IMR-90 (cell line): ENCODE results near the gene RAB20. TPM values are rescaled to one million over a fixed set of nuclear protein-coding genes. Genes with fewer than 3 reads are reported as not detected.

ENCODE experiments used
- ATAC-seq: fragments of 200-7000 bp; cut with Tn5 transposase; 2 replicates; pipeline ENCODE4 v1.9.1; 2020; ENCODE audit warnings: low read depth, mild to moderate bottlenecking, moderate library complexity
- BruUV-seq: library from RNA; stranded (reverse); fragments of 400-500 nt; replicated peaks from 2 replicates; lab custom pipeline; 2021; lab: Mats Ljungman, UMichigan
- CTCF ChIA-PET: fragments of 300-600 bp; formaldehyde crosslinking; extraction: SDS; loops from one replicate; lab custom pipeline; 2021; ENCODE audit warnings: antibody characterized with exemption; lab: Yijun Ruan, JAX
- POLR2A ChIA-PET: fragments of 300-600 bp; sonication (Branson Sonifier 250); formaldehyde crosslinking; loops from one replicate; lab custom pipeline; 2022; ENCODE audit warnings: antibody characterized with exemption; ENCODE audit not compliant: unreplicated experiment; lab: Charles Lee
- DNase-seq: peaks from one replicate; pipeline ENCODE4 v3.0.0; 2013
- H2AFZ ChIP-seq: replicated peaks from 2 replicates; pipeline ENCODE3; 2013; ENCODE audit warnings: low read length, mild to moderate bottlenecking; ENCODE audit not compliant: poor library complexity
- H2AK5ac ChIP-seq: 2 replicates; pipeline ENCODE4 v1.6.1; 2013; ENCODE audit warnings: low read depth, low read length, inconsistent platforms
- H2AK9ac ChIP-seq: replicated peaks from 2 replicates; pipeline ENCODE3; 2013; ENCODE audit warnings: mild to moderate bottlenecking, low read depth, low read length, moderate library complexity; ENCODE audit not compliant: poor library complexity
- H2BK120ac ChIP-seq: 2 replicates; pipeline ENCODE4 v1.6.1; 2013; ENCODE audit warnings: low read depth, low read length, inconsistent platforms
- H2BK15ac ChIP-seq: 3 replicates; pipeline ENCODE4 v1.6.1; 2013; ENCODE audit warnings: low read depth, low read length, inconsistent platforms
- H2BK20ac ChIP-seq: 2 replicates; pipeline ENCODE4 v1.6.1; 2013; ENCODE audit warnings: low read depth, mild to moderate bottlenecking, inconsistent platforms, low read length, moderate library complexity
- H2BK5ac ChIP-seq: 2 replicates; pipeline ENCODE4 v1.6.1; 2013; ENCODE audit warnings: mild to moderate bottlenecking, low read depth, low read length, inconsistent platforms; ENCODE audit not compliant: poor library complexity, severe bottlenecking
- H3K14ac ChIP-seq: replicated peaks from 2 replicates; pipeline ENCODE4 v1.6.1; 2013; ENCODE audit warnings: low read depth, low read length, inconsistent platforms
- H3K18ac ChIP-seq: 2 replicates; pipeline ENCODE4 v1.6.1; 2013; ENCODE audit warnings: low read depth, low read length, control low read depth
- H3K23ac ChIP-seq: 2 replicates; pipeline ENCODE4 v1.6.1; 2013; ENCODE audit warnings: low read depth, low read length, inconsistent platforms
- H3K27ac ChIP-seq: 2 replicates; pipeline ENCODE4 v1.5.1; 2013; ENCODE audit warnings: mild to moderate bottlenecking, control low read depth, low read length; ENCODE audit not compliant: insufficient read depth
- H3K27me3 ChIP-seq: 2 replicates; pipeline ENCODE4 v1.6.1; 2013; ENCODE audit warnings: low read length; ENCODE audit not compliant: control insufficient read depth, insufficient read depth
- H3K36me3 ChIP-seq: 2 replicates; pipeline ENCODE4 v1.6.1; 2013; ENCODE audit warnings: low read length, mixed read lengths; ENCODE audit not compliant: control insufficient read depth, insufficient read depth
- H3K4ac ChIP-seq: 2 replicates; pipeline ENCODE4 v1.6.1; 2013; ENCODE audit warnings: low read depth, low read length, inconsistent platforms
- H3K4me1 ChIP-seq: 2 replicates; pipeline ENCODE4 v1.6.1; 2013; ENCODE audit warnings: low read length, mixed read lengths; ENCODE audit not compliant: control insufficient read depth, insufficient read depth
- H3K4me2 ChIP-seq: 2 replicates; pipeline ENCODE4 v1.6.1; 2013; ENCODE audit warnings: low read depth, mild to moderate bottlenecking, control low read depth, low read length, moderate library complexity
- H3K4me3 ChIP-seq: 2 replicates; pipeline ENCODE4 v1.5.1; 2013; ENCODE audit warnings: low read depth, mild to moderate bottlenecking, control low read depth, low read length, moderate library complexity; ENCODE audit not compliant: insufficient read depth
- H3K56ac ChIP-seq: 2 replicates; pipeline ENCODE4 v1.6.1; 2013; ENCODE audit warnings: low read length, inconsistent platforms; ENCODE audit not compliant: insufficient read depth; ENCODE audit errors: extremely low read depth
- H3K79me1 ChIP-seq, 2 experiments: 2 replicates each; pipeline ENCODE4 v1.6.1; 2013; ENCODE audit warnings: low read length in 2 of 2, inconsistent platforms in 1 of 2, low read depth in 1 of 2
- H3K9ac ChIP-seq: 2 replicates; pipeline ENCODE4 v1.6.1; 2013; ENCODE audit warnings: low read depth, low read length, control low read depth
- H3K9me1 ChIP-seq: 2 replicates; pipeline ENCODE4 v1.6.1; 2013; ENCODE audit warnings: low read length, inconsistent platforms; ENCODE audit not compliant: insufficient read depth
- H3K9me3 ChIP-seq: 2 replicates; pipeline ENCODE4 v1.6.1; 2013; ENCODE audit warnings: low read length; ENCODE audit not compliant: control insufficient read depth, insufficient read depth
- H4K20me1 ChIP-seq: 2 replicates; pipeline ENCODE4 v1.6.1; 2013; ENCODE audit warnings: low read length, inconsistent platforms; ENCODE audit not compliant: insufficient read depth
- H4K5ac ChIP-seq: 2 replicates; pipeline ENCODE4 v1.6.1; 2013; ENCODE audit warnings: mild to moderate bottlenecking, low read depth, low read length, control low read depth
- H4K8ac ChIP-seq, 2 experiments: 2 replicates each; pipeline ENCODE4 v1.6.1; 2013; ENCODE audit warnings: low read depth in 2 of 2, low read length in 2 of 2, control low read depth in 1 of 2, inconsistent platforms in 1 of 2
- H4K91ac ChIP-seq: 2 replicates; pipeline ENCODE4 v1.6.1; 2013; ENCODE audit warnings: low read depth, low read length, inconsistent platforms; ENCODE audit not compliant: insufficient read depth
- FOS ChIP-seq: fragments of 150-350 bp; IDR thresholded peaks from 2 replicates; pipeline ENCODE4 v1.6.1; 2016; ENCODE audit warnings: low read depth, low read length
- MAZ ChIP-seq: IDR thresholded peaks from 2 replicates; pipeline ENCODE4 v1.6.1; 2012; ENCODE audit warnings: low read depth, mild to moderate bottlenecking, low read length, improper control_type of control experiment, moderate library complexity, borderline replicate concordance
- MXI1 ChIP-seq: IDR thresholded peaks from 2 replicates; pipeline ENCODE4 v1.6.1; 2012; ENCODE audit warnings: low read depth, mild to moderate bottlenecking, low read length, moderate library complexity, borderline replicate concordance
- WGBS, 2 experiments: methylation state at CpG; one replicate each; pipeline versions ENCODE4 v1.1.5 to v1.1.7; 2013; ENCODE audit warnings: missing lambda C conversion rate in 2 of 2; ENCODE audit not compliant: insufficient read length in 1 of 2; ENCODE audit errors: extremely low coverage in 2 of 2; 5-methylcytosine and 5-hydroxymethylcytosine counted together
- dilution Hi-C: fragments of 300-500 bp; cut with HindIII; formaldehyde crosslinking; loops from one replicate; pipeline ENCODE4 v1.14.3; 2018; ENCODE audit warnings: low sequenced_read_pairs; ENCODE audit not compliant: unreplicated experiment
- in situ Hi-C: fragments of 300-500 bp; cut with MboI; formaldehyde crosslinking; loops from 3 replicates; pipeline ENCODE4 v1.14.3; 2019; ENCODE audit warnings: low sequenced_read_pairs, inconsistent platforms, mixed read lengths
- intact Hi-C: fragments of 100-400 bp; cut with micrococcal nuclease; formaldehyde crosslinking; loops from 2 replicates; pipeline ENCODE4 v1.10.0; 2022
- polyA plus RNA-seq, 3 experiments: library from polyadenylated mRNA; depleted of rRNA; stranded (reverse); fragments of >200 nt; gene quantifications; 2 replicates each; pipeline ENCODE4 v1.2.3, GENCODE V29; 2012; ENCODE audit warnings: low replicate concordance in 1 of 3
- total RNA-seq: library from RNA; depleted of rRNA; stranded (reverse); fragments of >200 nt; gene quantifications from 2 replicates; pipeline ENCODE4 v1.2.3, GENCODE V29; 2012
- TF ChIP-seq, protein P1 (sequence below): fragments of 150-350 bp; IDR thresholded peaks from 2 replicates; pipeline ENCODE4 v1.6.1; 2017; ENCODE audit warnings: mild to moderate bottlenecking, antibody characterized with exemption, low read length, low read depth
- TF ChIP-seq, protein P2 (sequence below): conservative IDR thresholded peaks from 2 replicates; pipeline ENCODE4 v1.5.1; 2012; ENCODE audit warnings: mild to moderate bottlenecking, low read depth, low read length, improper control_type of control experiment

Gene RAB20
- total and polyA plus RNA-seq, 2 of the 4 experiments (the other 2 are of a cell fraction): 3.8 to 5.1 TPM

DNA sequence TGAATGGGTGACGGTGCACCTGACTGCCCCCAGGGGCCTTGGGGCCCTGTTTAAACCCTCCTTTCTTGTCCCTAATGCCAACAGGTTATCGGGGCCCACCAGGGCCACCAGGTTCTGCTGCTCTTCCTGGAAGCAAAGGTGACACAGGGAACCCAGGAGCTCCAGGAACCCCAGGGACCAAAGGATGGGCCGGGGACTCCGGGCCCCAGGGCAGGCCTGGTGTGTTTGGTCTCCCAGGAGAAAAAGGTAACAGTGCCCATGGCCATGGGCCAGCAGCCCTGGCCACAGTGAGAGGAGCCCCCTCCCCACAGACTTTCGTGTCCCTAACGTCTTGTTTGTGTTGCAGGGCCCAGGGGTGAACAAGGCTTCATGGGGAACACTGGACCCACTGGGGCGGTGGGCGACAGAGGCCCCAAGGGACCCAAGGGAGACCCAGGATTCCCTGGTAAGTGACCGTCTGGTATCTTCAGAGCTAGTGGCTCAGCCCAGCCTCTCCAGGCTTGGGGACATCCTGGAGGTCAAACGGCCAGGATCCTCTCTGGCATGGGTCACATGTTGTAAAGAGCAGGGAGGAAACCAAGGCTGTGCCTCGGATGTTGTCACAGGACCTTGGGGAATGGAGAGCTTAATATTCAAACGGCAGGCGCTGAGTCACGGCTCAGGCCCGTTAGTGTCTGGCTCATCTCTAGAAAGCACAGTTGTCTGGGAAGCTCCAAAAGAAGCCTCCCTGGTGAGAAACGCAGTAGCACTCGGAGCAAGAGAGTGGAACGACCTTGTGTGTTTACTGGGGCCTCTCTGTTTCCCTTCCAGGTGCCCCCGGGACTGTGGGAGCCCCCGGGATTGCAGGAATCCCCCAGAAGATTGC, 58.3 kb downstream of the RAB20 start:
- no peak for ATAC-seq
- H3K36me3 ChIP-seq: peaks cover 93% of the 10 kb centered on the region
- no peak overlapping the region for H2BK120ac ChIP-seq
- WGBS, 2 experiments: 72% methylated on average over 7 of the region's 20 CpGs; no CpG with 5 or more reads in 1 of the 2 experiments
- dilution Hi-C loops (no loop called here), intact Hi-C loops (no loop called here), in situ Hi-C loops (no loop called here)
- DNase-seq: peak; percentile 12
- H2AK5ac ChIP-seq: no peak overlapping the region
- H4K5ac ChIP-seq: no peak overlapping the region
- peaks cover 10% of the 10 kb centered on the region; the same call in 1 of the 2 replicates for H4K20me1 ChIP-seq
- H3K4me2 ChIP-seq: no peak overlapping the region
- peaks cover 14% of the 10 kb centered on the region for H3K9me1 ChIP-seq
- H2BK5ac ChIP-seq: peak overlapping the region; percentile 68
- no peak overlapping the region for H3K18ac ChIP-seq
- H4K8ac ChIP-seq: no peak overlapping the region
- H3K14ac ChIP-seq: no peak overlapping the region
- H3K4me1 ChIP-seq: peaks cover 11% of the 10 kb centered on the region
- no peak overlapping the region for H2AFZ ChIP-seq
- peaks cover 20 to 32% of the 10 kb centered on the region in 2 experiments for H3K79me1 ChIP-seq
- TSS peak; percentile 89 for BruUV-seq
- no peak overlapping the region for H2BK15ac ChIP-seq
- no peak overlapping the region for H2BK20ac ChIP-seq
- no peak overlapping the region for H3K9ac ChIP-seq
- no peak overlapping the region for H3K4me3 ChIP-seq
- TF ChIP-seq MXI1 (no peak), MAZ (no peak), FOS (no peak)
- TF ChIP-seq, protein P1, sequence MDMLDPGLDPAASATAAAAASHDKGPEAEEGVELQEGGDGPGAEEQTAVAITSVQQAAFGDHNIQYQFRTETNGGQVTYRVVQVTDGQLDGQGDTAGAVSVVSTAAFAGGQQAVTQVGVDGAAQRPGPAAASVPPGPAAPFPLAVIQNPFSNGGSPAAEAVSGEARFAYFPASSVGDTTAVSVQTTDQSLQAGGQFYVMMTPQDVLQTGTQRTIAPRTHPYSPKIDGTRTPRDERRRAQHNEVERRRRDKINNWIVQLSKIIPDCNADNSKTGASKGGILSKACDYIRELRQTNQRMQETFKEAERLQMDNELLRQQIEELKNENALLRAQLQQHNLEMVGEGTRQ: no peak
- TF ChIP-seq, protein P2, sequence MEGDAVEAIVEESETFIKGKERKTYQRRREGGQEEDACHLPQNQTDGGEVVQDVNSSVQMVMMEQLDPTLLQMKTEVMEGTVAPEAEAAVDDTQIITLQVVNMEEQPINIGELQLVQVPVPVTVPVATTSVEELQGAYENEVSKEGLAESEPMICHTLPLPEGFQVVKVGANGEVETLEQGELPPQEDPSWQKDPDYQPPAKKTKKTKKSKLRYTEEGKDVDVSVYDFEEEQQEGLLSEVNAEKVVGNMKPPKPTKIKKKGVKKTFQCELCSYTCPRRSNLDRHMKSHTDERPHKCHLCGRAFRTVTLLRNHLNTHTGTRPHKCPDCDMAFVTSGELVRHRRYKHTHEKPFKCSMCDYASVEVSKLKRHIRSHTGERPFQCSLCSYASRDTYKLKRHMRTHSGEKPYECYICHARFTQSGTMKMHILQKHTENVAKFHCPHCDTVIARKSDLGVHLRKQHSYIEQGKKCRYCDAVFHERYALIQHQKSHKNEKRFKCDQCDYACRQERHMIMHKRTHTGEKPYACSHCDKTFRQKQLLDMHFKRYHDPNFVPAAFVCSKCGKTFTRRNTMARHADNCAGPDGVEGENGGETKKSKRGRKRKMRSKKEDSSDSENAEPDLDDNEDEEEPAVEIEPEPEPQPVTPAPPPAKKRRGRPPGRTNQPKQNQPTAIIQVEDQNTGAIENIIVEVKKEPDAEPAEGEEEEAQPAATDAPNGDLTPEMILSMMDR: no peak
- peak overlapping the region; percentile 28; the same call in 1 of the 2 replicates for H3K27ac ChIP-seq
- H3K56ac ChIP-seq: no peak overlapping the region
- no peak overlapping the region for H4K91ac ChIP-seq
- H3K27me3 ChIP-seq: no peaks in the 10 kb centered on the region
- H3K23ac ChIP-seq: no peak overlapping the region
- ChIA-PET POLR2A (no interaction called here), CTCF (no interaction called here)
- H3K9me3 ChIP-seq: no peaks in the 10 kb centered on the region
- H2AK9ac ChIP-seq: no peak overlapping the region
- H3K4ac ChIP-seq: no peak overlapping the region
